SK-N-SH (cell line): Measurements from ENCODE around the gene ZMIZ1. TPM values are rescaled to one million over a fixed set of nuclear protein-coding genes. Genes with fewer than 3 reads are reported as not detected.

Experiments used
- CTCF ChIA-PET: fragments of 300-600, 350-600 bp; formaldehyde crosslinking; extraction: SDS; loops from one replicate; lab custom pipeline; 2021; lab: Yijun Ruan, JAX
- POLR2A ChIA-PET: fragments of 350-600 bp; sonication (Branson Sonifier 250); formaldehyde crosslinking; extraction: SDS; loops from one replicate; lab custom pipeline; 2020; ENCODE audit warnings: antibody characterized with exemption, inconsistent platforms; lab: Yijun Ruan, JAX
- DNase-seq: peaks from one replicate; pipeline ENCODE4 v3.0.0; 2012
- H2AFZ ChIP-seq: fragments of 200-600 bp; sonication (generic); 2 replicates; pipeline ENCODE4 v1.8.1; 2016; ENCODE audit warnings: antibody characterized with exemption, mild to moderate bottlenecking, low read depth
- H3F3A ChIP-seq: fragments of 200-600 bp; sonication (generic); replicated peaks from 2 replicates; pipeline ENCODE3; 2016; ENCODE audit warnings: antibody characterized with exemption, mild to moderate bottlenecking; ENCODE audit not compliant: insufficient read depth
- H3K27ac ChIP-seq, 2 experiments: fragments of 200-500 bp in 1 of 2; fragments of 200-600 bp in 1 of 2; sonication (Bioruptor generic) in 1 of 2; sonication (generic), shearing (Covaris generic) in 1 of 2; 2 replicates each; pipeline versions ENCODE4 v1.5.1 to v1.6.1; 2014 to 2016; ENCODE audit warnings: low read depth in 2 of 2, inconsistent platforms in 1 of 2, low read length in 1 of 2, mild to moderate bottlenecking in 1 of 2, mixed read lengths in 1 of 2
- H3K27me3 ChIP-seq: fragments of 200-600 bp; sonication (generic), shearing (Covaris generic); 2 replicates; pipeline ENCODE4 v1.6.1; 2016; ENCODE audit warnings: mixed run types; ENCODE audit not compliant: insufficient read depth
- H3K36me3 ChIP-seq, 2 experiments: fragments of 200-500 bp in 1 of 2; fragments of 200-600 bp in 1 of 2; sonication (Bioruptor generic) in 1 of 2; sonication (generic) in 1 of 2; replicated peaks in 1 of 2; 2 replicates each; pipeline versions ENCODE3 to v1.5.1; 2014 to 2016; ENCODE audit warnings: low read length in 1 of 2, mild to moderate bottlenecking in 1 of 2; ENCODE audit not compliant: insufficient read depth in 2 of 2, control insufficient read depth in 1 of 2
- H3K4me1 ChIP-seq, 2 experiments: fragments of 200-500 bp in 1 of 2; fragments of 200-600 bp in 1 of 2; sonication (Bioruptor generic) in 1 of 2; sonication (generic), shearing (Covaris generic) in 1 of 2; 2 replicates each; pipeline versions ENCODE4 v1.5.1 to v1.6.1; 2014 to 2016; ENCODE audit warnings: low read depth in 1 of 2, low read length in 1 of 2, mixed run types in 1 of 2; ENCODE audit not compliant: insufficient read depth in 2 of 2, control insufficient read depth in 1 of 2
- H3K4me2 ChIP-seq: fragments of 200-600 bp; sonication (generic), shearing (Covaris generic); 2 replicates; pipeline ENCODE4 v1.6.1; 2017; ENCODE audit warnings: mixed run types
- H3K4me3 ChIP-seq, 2 experiments: fragments of 200-500 bp in 1 of 2; fragments of 200-600 bp in 1 of 2; sonication (Bioruptor generic) in 1 of 2; sonication (generic), shearing (Covaris generic) in 1 of 2; 2 replicates each; pipeline versions ENCODE4 v1.5.1 to v1.8.1; 2014 to 2016; ENCODE audit warnings: low read depth in 2 of 2, inconsistent platforms in 1 of 2, low read length in 1 of 2, mild to moderate bottlenecking in 1 of 2, mixed read lengths in 1 of 2, moderate library complexity in 1 of 2
- H3K79me2 ChIP-seq: fragments of 200-600 bp; sonication (generic); 2 replicates; pipeline ENCODE4 v1.8.1; 2017; ENCODE audit warnings: mild to moderate bottlenecking; ENCODE audit not compliant: insufficient read depth
- H3K9ac ChIP-seq: fragments of 200-600 bp; sonication (generic); 2 replicates; pipeline ENCODE4 v1.6.1; 2017; ENCODE audit warnings: mixed run types
- H3K9me2 ChIP-seq: fragments of 200-600 bp; sonication (generic); 2 replicates; pipeline ENCODE4 v1.6.1; 2017; ENCODE audit warnings: mixed run types
- H3K9me3 ChIP-seq: fragments of 200-600 bp; sonication (generic); 2 replicates; pipeline ENCODE4 v1.6.1; 2017; ENCODE audit warnings: mixed run types, mild to moderate bottlenecking, moderate library complexity
- H4K20me1 ChIP-seq: fragments of 200-600 bp; sonication (generic); 2 replicates; pipeline ENCODE4 v1.6.1; 2017; ENCODE audit warnings: mild to moderate bottlenecking, mixed run types; ENCODE audit not compliant: insufficient read depth
- CHD2 ChIP-seq: fragments of 150-350 bp; IDR thresholded peaks from 2 replicates; pipeline ENCODE4 v1.6.1; 2018; ENCODE audit warnings: low read length; ENCODE audit not compliant: partially characterized antibody
- ELF1 ChIP-seq: IDR thresholded peaks from 2 replicates; pipeline ENCODE4 v1.4.0; 2012
- EZH2phosphoT487 ChIP-seq: fragments of 200-600 bp; sonication (generic); IDR thresholded peaks from 2 replicates; pipeline ENCODE4 v1.6.1; 2017; ENCODE audit warnings: low read depth, mixed run types, mild to moderate bottlenecking, antibody characterized with exemption, moderate library complexity, borderline replicate concordance
- MEF2A ChIP-seq: IDR thresholded peaks from 2 replicates; pipeline ENCODE4 v1.4.0; 2012; ENCODE audit warnings: low read depth, borderline replicate concordance
- NRF1 ChIP-seq: IDR thresholded peaks from 2 replicates; pipeline ENCODE4 v1.6.1; 2012; ENCODE audit warnings: low read depth, mild to moderate bottlenecking, low read length
- POLR2AphosphoS5 ChIP-seq: IDR thresholded peaks from 2 replicates; pipeline ENCODE4 v1.6.1; 2012; ENCODE audit warnings: low read depth, low read length
- RFX5 ChIP-seq: IDR thresholded peaks from 2 replicates; pipeline ENCODE4 v1.6.1; 2012; ENCODE audit warnings: mild to moderate bottlenecking, improper control_type of control experiment, low read length
- RXRA ChIP-seq: IDR thresholded peaks from 2 replicates; pipeline ENCODE4 v1.4.0; 2012; ENCODE audit warnings: low read depth, mild to moderate bottlenecking, borderline replicate concordance
- TCF12 ChIP-seq: IDR thresholded peaks from 2 replicates; pipeline ENCODE4 v1.4.0; 2012
- YY1 ChIP-seq: IDR thresholded peaks from 2 replicates; pipeline ENCODE4 v1.4.0; 2012; ENCODE audit warnings: low read depth, mild to moderate bottlenecking
- WGBS: methylation state at CpG from one replicate; pipeline ENCODE4 v1.1.6; 2017; ENCODE audit warnings: low lambda C conversion rate; 5-methylcytosine and 5-hydroxymethylcytosine counted together
- polyA plus RNA-seq, 3 experiments: library from polyadenylated mRNA; depleted of rRNA; stranded (reverse); fragments of >200 nt; gene quantifications; 2 replicates each; pipeline ENCODE4 v1.2.3, GENCODE V29; 2012
- TF ChIP-seq, protein P1 (sequence below): fragments of 200-600 bp; sonication (generic); IDR thresholded peaks from 2 replicates; pipeline ENCODE4 v1.6.1; 2017; ENCODE audit warnings: antibody characterized with exemption, mild to moderate bottlenecking, moderate library complexity
- TF ChIP-seq, protein P2 (sequence below): IDR thresholded peaks from 2 replicates; pipeline ENCODE4 v1.6.1; 2012; ENCODE audit warnings: mild to moderate bottlenecking, low read depth, low read length, moderate library complexity
- TF ChIP-seq, protein P3 (sequence below): IDR thresholded peaks from 2 replicates; pipeline ENCODE4 v1.4.0; 2012; ENCODE audit warnings: low read depth

The ZMIZ1 gene
- polyA plus RNA-seq, 1 of the 3 experiments (the other 2 are of a cell fraction) = 23.5 TPM

DNA sequence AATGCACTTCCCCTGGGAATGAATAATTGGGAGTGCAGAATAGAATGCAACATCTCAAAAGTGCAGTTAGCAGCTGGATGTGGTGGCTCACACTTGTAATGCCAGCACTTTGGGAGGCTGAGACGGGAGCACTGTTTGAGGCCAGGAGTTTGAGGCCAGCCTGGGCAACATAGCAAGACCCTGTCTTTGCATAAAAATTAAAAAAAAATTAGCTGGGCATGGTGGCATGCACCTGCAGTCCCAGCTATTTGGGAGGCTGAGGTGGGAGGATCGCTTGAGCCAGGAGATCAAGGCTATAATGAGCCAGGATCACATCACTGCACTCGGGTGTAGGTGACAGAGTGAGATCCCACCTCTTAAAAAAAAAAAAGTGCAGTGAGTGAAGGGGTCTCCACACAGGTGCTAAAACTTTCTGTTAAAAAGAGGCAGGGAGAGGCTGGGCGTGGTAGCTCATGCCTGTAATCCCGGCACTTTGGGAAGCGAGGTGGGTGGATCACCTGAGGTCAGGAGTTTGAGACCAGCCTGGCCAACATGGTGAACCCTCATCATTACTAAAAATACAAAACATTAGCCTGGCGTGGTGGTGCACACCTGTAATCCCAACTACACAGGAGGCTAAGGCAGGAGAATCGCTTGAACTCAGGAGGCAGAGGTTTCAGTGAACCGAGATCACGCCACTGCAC, 13.5 kb upstream of the ZMIZ1 start:
- H3K9ac ChIP-seq = no peak overlapping the region
- no peak for DNase-seq
- TF ChIP-seq ELF1 = no peak
- ChIA-PET CTCF (interaction anchor here (0.6 to 1.0 kb wide), 4 partner anchors 8 to 228 kb away, joined by 3 to 4 read pairs (median 3); no protein-coding TSS in a partner anchor), POLR2A (no interaction called here)
- no peaks in the 10 kb centered on the region for H3K27me3 ChIP-seq
- no peak overlapping the region for H2AFZ ChIP-seq
- H3F3A ChIP-seq = no peaks in the 10 kb centered on the region
- H3K4me2 ChIP-seq = no peak overlapping the region
- H3K27ac ChIP-seq = no peak overlapping the region
- peaks cover 8 to 34% of the 10 kb centered on the region in 2 experiments; a peak in 2 of 4 replicates for H3K4me1 ChIP-seq
- H4K20me1 ChIP-seq = no peaks in the 10 kb centered on the region
- no peaks in the 10 kb centered on the region for H3K79me2 ChIP-seq
- 91% methylated on average over 10 of the region's 10 CpGs for WGBS
- no peak overlapping the region for H3K4me3 ChIP-seq
- H3K9me2 ChIP-seq = no peaks in the 10 kb centered on the region
- H3K36me3 ChIP-seq = no peaks in the 10 kb centered on the region
- no peaks in the 10 kb centered on the region for H3K9me3 ChIP-seq

DNA sequence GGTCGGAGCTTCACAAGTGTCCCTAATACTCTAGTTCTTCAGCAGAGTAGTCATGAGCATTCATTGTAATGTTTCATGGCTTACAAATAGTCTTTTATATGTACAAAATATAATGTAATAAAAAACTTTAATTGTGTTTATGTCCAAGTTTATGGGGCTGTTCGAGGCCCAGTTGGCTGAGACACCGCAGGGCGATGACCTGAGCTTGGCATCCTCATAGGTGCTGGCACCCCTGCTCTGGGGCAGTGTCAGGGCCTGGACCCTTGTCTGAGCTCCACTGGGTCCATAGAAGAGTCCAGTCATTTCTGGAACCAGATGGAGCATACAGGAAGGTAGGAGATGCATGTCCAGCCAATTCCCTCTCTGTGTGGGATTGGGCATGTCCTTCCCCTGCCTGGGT, 12.9 kb upstream of the ZMIZ1 start:
- no peak for TF ChIP-seq RXRA
- TF ChIP-seq RFX5 = no peak
- TF ChIP-seq, protein P1, sequence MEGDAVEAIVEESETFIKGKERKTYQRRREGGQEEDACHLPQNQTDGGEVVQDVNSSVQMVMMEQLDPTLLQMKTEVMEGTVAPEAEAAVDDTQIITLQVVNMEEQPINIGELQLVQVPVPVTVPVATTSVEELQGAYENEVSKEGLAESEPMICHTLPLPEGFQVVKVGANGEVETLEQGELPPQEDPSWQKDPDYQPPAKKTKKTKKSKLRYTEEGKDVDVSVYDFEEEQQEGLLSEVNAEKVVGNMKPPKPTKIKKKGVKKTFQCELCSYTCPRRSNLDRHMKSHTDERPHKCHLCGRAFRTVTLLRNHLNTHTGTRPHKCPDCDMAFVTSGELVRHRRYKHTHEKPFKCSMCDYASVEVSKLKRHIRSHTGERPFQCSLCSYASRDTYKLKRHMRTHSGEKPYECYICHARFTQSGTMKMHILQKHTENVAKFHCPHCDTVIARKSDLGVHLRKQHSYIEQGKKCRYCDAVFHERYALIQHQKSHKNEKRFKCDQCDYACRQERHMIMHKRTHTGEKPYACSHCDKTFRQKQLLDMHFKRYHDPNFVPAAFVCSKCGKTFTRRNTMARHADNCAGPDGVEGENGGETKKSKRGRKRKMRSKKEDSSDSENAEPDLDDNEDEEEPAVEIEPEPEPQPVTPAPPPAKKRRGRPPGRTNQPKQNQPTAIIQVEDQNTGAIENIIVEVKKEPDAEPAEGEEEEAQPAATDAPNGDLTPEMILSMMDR = no peak
- TF ChIP-seq TCF12 = no peak
- Histone ChIP-seq H3K4me1 (peaks cover 1 to 27% of the 10 kb centered on the region in 2 experiments; a peak in 1 of 4 replicates), H3F3A (no peaks in the 10 kb centered on the region), H3K9me2 (no peaks in the 10 kb centered on the region), H3K9ac (no peak overlapping the region), H4K20me1 (no peaks in the 10 kb centered on the region), H3K27me3 (no peaks in the 10 kb centered on the region), H3K9me3 (no peaks in the 10 kb centered on the region), H3K27ac (no peak overlapping the region), H3K4me2 (no peak overlapping the region), H3K79me2 (no peaks in the 10 kb centered on the region), H3K36me3 (no peaks in the 10 kb centered on the region), H2AFZ (no peak overlapping the region), H3K4me3 (no peak overlapping the region)
- peak; percentile 11 for DNase-seq
- 76% methylated on average over 4 of the region's 4 CpGs for WGBS
- ChIA-PET POLR2A (no interaction called here), CTCF (interaction anchor here (0.6 kb wide), 1 partner anchor 8 kb away, joined by 4 read pairs; no protein-coding TSS in a partner anchor)

DNA sequence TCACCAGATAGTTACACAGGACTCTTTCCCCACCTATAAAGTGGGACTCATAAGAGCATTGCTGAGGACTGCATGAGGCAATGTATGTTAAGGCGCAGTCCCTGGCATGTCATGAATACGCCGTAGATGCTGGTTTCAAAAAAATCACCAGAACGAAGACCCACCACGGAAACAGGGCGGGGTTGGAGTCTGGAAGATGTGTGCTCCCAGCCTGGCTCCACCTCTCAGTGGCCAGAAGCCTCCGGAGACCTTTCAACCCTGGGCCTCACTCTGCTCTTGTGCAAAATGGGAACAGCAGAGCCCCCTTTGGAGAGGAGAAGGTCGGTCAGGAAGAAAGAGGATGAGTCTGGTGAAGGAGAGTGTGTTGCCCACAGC, 12.4 kb upstream of the ZMIZ1 start:
- POLR2A ChIA-PET = no interaction called here
- no peak overlapping the region for H3K9ac ChIP-seq
- DNase-seq = no peak
- no peaks in the 10 kb centered on the region for H4K20me1 ChIP-seq
- no peak overlapping the region for H3K27ac ChIP-seq
- no peaks in the 10 kb centered on the region for H3K9me2 ChIP-seq
- no peaks in the 10 kb centered on the region for H3K36me3 ChIP-seq
- H3K27me3 ChIP-seq = no peaks in the 10 kb centered on the region
- H3K79me2 ChIP-seq = no peaks in the 10 kb centered on the region
- CTCF ChIA-PET = no interaction called here
- H3K4me1 ChIP-seq = peaks cover 0 to 25% of the 10 kb centered on the region in 2 experiments; a peak in 1 of 4 replicates
- no peaks in the 10 kb centered on the region for H3F3A ChIP-seq
- WGBS = 94% methylated on average over 8 of the region's 8 CpGs
- no peak overlapping the region for H2AFZ ChIP-seq
- no peak overlapping the region for H3K4me3 ChIP-seq
- H3K9me3 ChIP-seq = no peaks in the 10 kb centered on the region
- no peak overlapping the region for H3K4me2 ChIP-seq
- TF ChIP-seq, protein P1 = no peak
- TF ChIP-seq NRF1 (no peak), EZH2phosphoT487 (no peak), YY1 (no peak), RXRA (no peak), CHD2 (no peak), POLR2AphosphoS5 (no peak), ELF1 (no peak), MEF2A (no peak)
- TF ChIP-seq, protein P2, sequence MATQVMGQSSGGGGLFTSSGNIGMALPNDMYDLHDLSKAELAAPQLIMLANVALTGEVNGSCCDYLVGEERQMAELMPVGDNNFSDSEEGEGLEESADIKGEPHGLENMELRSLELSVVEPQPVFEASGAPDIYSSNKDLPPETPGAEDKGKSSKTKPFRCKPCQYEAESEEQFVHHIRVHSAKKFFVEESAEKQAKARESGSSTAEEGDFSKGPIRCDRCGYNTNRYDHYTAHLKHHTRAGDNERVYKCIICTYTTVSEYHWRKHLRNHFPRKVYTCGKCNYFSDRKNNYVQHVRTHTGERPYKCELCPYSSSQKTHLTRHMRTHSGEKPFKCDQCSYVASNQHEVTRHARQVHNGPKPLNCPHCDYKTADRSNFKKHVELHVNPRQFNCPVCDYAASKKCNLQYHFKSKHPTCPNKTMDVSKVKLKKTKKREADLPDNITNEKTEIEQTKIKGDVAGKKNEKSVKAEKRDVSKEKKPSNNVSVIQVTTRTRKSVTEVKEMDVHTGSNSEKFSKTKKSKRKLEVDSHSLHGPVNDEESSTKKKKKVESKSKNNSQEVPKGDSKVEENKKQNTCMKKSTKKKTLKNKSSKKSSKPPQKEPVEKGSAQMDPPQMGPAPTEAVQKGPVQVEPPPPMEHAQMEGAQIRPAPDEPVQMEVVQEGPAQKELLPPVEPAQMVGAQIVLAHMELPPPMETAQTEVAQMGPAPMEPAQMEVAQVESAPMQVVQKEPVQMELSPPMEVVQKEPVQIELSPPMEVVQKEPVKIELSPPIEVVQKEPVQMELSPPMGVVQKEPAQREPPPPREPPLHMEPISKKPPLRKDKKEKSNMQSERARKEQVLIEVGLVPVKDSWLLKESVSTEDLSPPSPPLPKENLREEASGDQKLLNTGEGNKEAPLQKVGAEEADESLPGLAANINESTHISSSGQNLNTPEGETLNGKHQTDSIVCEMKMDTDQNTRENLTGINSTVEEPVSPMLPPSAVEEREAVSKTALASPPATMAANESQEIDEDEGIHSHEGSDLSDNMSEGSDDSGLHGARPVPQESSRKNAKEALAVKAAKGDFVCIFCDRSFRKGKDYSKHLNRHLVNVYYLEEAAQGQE = no peak
- TF ChIP-seq, protein P3, sequence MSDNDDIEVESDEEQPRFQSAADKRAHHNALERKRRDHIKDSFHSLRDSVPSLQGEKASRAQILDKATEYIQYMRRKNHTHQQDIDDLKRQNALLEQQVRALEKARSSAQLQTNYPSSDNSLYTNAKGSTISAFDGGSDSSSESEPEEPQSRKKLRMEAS = no peak
